Kidney epithelial cell (primary cell): ENCODE results near the gene ZNF438. TPM values are rescaled to one million over a fixed set of nuclear protein-coding genes. Genes with fewer than 3 reads are reported as not detected.

ENCODE experiments used
- DNase-seq: peaks from one replicate; pipeline ENCODE4 v3.0.0-alpha.2; 2010; ENCODE audit warnings: low read depth
- H3K27me3 ChIP-seq: 2 replicates; pipeline ENCODE4 v1.6.0; 2011; ENCODE audit warnings: low read length; ENCODE audit not compliant: control insufficient read depth, insufficient read depth
- H3K36me3 ChIP-seq: 2 replicates; pipeline ENCODE4 v1.5.1; 2011; ENCODE audit warnings: low read length; ENCODE audit not compliant: control insufficient read depth, insufficient read depth
- H3K4me3 ChIP-seq: 2 replicates; pipeline ENCODE4 v1.5.1; 2011; ENCODE audit warnings: low read depth, mild to moderate bottlenecking, control low read depth, low read length
- total RNA-seq: library from RNA; depleted of rRNA; stranded (reverse); fragments of >200 nt; gene quantifications from 2 replicates; pipeline ENCODE4 v1.2.3, GENCODE V29; 2015
- TF ChIP-seq, protein P1 (sequence below): IDR thresholded peaks from 2 replicates; pipeline ENCODE4 v1.5.1; 2011; ENCODE audit warnings: mild to moderate bottlenecking, moderate library complexity, low read length, control low read depth, inconsistent platforms; ENCODE audit not compliant: insufficient read depth, poor library complexity, severe bottlenecking

The ZNF438 gene
- total RNA-seq, 1 donor from 2014 or later, result 3.3 TPM

DNA sequence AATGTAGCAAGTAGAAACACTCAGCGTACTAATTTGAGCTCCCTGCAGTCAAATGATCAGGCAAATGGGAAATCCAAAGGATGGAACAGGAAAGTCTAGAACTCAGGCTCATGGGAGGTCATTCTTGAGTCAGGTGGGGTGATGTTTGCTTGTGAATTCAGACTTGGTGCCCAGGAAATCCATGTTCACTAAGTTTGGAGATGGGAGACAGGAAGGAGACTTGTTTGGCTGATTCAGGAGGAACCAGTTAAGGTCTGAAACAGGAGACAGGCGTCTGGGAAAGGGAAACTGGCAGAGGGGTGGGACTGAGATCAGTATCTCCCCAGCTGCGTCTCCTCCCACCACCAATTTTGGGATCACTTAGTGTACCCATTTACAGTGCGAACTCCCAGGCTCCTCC, 38.4 kb upstream of the ZNF438 start:
- no peak for DNase-seq
- no peaks in the 10 kb centered on the region for H3K36me3 ChIP-seq
- no peaks in the 10 kb centered on the region for H3K27me3 ChIP-seq
- TF ChIP-seq, protein P1, sequence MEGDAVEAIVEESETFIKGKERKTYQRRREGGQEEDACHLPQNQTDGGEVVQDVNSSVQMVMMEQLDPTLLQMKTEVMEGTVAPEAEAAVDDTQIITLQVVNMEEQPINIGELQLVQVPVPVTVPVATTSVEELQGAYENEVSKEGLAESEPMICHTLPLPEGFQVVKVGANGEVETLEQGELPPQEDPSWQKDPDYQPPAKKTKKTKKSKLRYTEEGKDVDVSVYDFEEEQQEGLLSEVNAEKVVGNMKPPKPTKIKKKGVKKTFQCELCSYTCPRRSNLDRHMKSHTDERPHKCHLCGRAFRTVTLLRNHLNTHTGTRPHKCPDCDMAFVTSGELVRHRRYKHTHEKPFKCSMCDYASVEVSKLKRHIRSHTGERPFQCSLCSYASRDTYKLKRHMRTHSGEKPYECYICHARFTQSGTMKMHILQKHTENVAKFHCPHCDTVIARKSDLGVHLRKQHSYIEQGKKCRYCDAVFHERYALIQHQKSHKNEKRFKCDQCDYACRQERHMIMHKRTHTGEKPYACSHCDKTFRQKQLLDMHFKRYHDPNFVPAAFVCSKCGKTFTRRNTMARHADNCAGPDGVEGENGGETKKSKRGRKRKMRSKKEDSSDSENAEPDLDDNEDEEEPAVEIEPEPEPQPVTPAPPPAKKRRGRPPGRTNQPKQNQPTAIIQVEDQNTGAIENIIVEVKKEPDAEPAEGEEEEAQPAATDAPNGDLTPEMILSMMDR, result no peak
- H3K4me3 ChIP-seq, result no peak overlapping the region

DNA sequence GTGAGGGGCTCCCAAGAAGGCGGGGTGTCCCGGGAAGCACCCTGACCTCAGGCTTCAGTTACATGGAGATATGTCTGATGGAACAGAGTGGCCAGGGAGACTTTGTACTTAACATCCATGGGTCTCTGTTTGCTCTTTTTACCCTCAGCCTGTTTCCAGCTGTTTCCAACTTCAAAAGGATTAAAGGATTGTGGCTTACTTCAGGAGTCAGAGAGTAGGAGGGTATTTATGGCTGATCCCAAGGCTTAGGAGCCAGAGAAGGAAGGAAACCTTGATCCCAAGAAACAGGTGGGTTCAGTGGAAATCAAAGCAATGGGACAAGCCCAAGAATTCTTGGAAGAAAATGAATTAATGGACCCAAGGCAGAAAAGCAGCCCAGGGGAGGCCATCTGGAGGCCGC, 37.7 kb upstream of the ZNF438 start:
- Histone ChIP-seq H3K36me3 (no peaks in the 10 kb centered on the region), H3K4me3 (no peak overlapping the region), H3K27me3 (no peaks in the 10 kb centered on the region)
- DNase-seq, result no peak
- TF ChIP-seq, protein P1, result no peak

DNA sequence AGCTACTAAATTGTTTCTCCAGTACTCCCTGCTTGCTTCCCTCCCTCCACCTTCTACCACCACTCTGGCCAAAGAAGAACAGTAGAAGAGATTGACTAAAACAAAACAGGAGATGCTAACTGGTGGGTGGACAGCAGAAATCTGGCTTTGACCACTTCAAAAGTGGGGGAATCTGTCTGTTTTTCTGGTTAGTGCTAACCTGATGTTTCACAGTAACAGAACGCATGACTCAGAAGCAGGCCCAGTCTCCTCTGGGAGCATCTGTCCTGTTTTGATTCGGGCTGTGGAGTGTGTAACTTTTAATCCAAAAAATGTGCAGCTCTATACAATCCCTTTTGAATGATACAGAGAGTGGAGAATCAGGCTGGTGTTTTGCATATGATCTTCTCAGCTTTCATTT, 32.7 kb upstream of the ZNF438 start:
- no peak for DNase-seq
- H3K4me3 ChIP-seq, result no peak overlapping the region
- TF ChIP-seq, protein P1, result no peak
- H3K27me3 ChIP-seq, result no peaks in the 10 kb centered on the region
- no peaks in the 10 kb centered on the region for H3K36me3 ChIP-seq

DNA sequence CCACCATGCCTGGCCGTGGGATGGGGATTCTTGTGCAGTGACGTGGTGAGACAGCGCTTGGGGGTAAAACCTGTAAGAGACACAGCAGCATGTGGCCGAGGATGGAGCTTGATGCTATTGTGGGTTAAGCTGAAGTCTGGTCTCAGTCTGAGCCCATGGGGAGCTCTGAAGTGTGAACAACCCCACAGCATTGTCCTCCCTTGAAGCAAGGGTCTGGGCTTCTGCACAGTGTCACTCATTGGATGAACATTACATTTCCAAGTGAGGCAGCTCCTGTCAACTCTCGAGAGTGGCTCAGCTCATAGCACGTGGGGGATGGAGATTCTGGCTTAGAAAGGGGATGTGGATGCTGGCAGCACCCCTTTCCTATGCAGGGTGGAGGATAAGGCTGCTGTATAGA, 32.2 kb upstream of the ZNF438 start:
- Histone ChIP-seq H3K36me3 (no peaks in the 10 kb centered on the region), H3K27me3 (no peaks in the 10 kb centered on the region), H3K4me3 (no peak overlapping the region)
- DNase-seq, result no peak
- TF ChIP-seq, protein P1, result no peak

DNA sequence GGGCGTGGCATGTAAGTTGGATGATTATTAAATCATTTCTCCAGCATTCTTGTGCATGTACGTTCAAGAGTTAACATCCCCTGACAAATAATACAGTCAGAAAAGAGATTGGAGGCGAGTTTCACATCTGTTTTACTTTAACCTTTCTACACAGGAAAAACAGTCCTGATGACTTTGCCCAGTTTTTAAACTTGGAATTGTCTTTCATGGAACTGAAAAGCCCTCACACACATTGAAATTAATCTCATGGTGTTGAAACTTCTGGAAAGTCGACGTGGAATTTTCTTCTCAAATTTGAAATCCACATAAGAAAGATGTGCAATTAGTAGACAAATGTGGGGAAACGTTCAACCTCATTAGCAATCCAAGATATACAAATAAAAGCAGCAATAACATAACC, 31.2 kb upstream of the ZNF438 start:
- Histone ChIP-seq H3K4me3 (no peak overlapping the region), H3K36me3 (no peaks in the 10 kb centered on the region), H3K27me3 (no peaks in the 10 kb centered on the region)
- TF ChIP-seq, protein P1, result no peak
- no peak for DNase-seq

DNA sequence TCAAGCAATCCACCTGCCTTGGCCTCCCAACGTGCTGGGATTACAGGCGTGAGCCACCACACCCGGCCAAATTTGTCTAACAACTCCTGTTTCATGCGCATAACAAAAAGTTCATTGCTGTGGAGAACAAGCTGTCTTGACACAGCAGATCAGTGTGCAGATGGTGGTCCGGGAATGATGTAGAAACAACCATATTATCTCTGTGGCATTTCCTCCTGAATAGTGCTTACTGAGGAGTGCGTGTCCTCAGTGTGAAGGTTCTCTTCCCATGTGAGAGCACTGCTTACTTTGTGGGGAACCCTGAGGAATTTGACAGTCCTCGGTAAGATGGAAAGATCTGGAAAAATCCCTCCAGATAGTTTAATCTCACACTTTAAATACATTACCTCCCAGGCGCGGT, 30.3 kb upstream of the ZNF438 start:
- TF ChIP-seq, protein P1, result no peak
- Histone ChIP-seq H3K4me3 (no peak overlapping the region), H3K27me3 (no peaks in the 10 kb centered on the region), H3K36me3 (no peaks in the 10 kb centered on the region)
- DNase-seq, result no peak
